ENCODE data around the gene CDH8.

GRCh38 chr16:62059527-62059926 is 23.3 kb upstream of the CDH8 start:
- TF ChIP-seq POLR2AphosphoS5 (IDR thresholded peaks at IDR 0.05; ENCODE audit: insufficient read depth in 1 of 2, low read depth in 1 of 2), result no peak
- TF ChIP-seq CTCF (IDR thresholded peaks at IDR 0.05), result no peak

All from vagina (tissue), 2 donors.